HCT116 (cell line): ENCODE measurements around the gene CUBN. TPM values are rescaled to one million over a fixed set of nuclear protein-coding genes. Genes with fewer than 3 reads are reported as not detected.
A peak's percentile ranks its signal among the peaks of the same experiment; 100 is the strongest.

Experiments
- ATAC-seq: fragments of 200-7000 bp; cut with Tn5 transposase; 2 replicates; pipeline ENCODE4 v1.9.1; 2020; ENCODE audit warnings: mild to moderate bottlenecking, moderate library complexity
- BruUV-seq: library from RNA; stranded (reverse); fragments of 400-500 nt; replicated peaks from 2 replicates; lab custom pipeline; 2021; lab: Mats Ljungman, UMichigan
- CTCF ChIA-PET: fragments of 300-600 bp; sonication (Branson Sonifier 250); formaldehyde crosslinking; loops from one replicate; lab custom pipeline; 2021; ENCODE audit warnings: antibody characterized with exemption; lab: Charles Lee
- POLR2A ChIA-PET: fragments of 300-600, 350-600 bp; sonication (Branson Sonifier 250); formaldehyde crosslinking; loops from one replicate; lab custom pipeline; 2021; ENCODE audit warnings: antibody characterized with exemption; lab: Charles Lee
- RAD21 ChIA-PET, 2 experiments: fragments of 300-600 bp; sonication (Branson Sonifier 250); formaldehyde crosslinking; loops; one replicate each; lab custom pipeline; 2023; ENCODE audit warnings: low total read pairs in 2 of 2; ENCODE audit not compliant: uncharacterized antibody in 2 of 2, unreplicated experiment in 2 of 2, low non-redundant PET in 1 of 2; lab: Charles Lee
- DNase-seq: peaks from one replicate; pipeline ENCODE4 v3.0.0-alpha.2; 2010; ENCODE audit warnings: low read depth, low spot score
- H2AFZ ChIP-seq: fragments of 200-600 bp; shearing (Covaris generic), sonication (generic); 2 replicates; pipeline ENCODE4 v1.6.1; 2017; ENCODE audit warnings: low read depth, mixed run types, mixed read lengths, antibody characterized with exemption, low read length; ENCODE audit not compliant: poor library complexity, severe bottlenecking
- H3K27ac ChIP-seq: 2 replicates; pipeline ENCODE4 v1.5.1; 2012; ENCODE audit warnings: low read depth, low read length
- H3K27me3 ChIP-seq: fragments of 200-600 bp; sonication (generic); 2 replicates; pipeline ENCODE4 v1.6.1; 2016; ENCODE audit warnings: mixed run types, low read length, mixed read lengths; ENCODE audit not compliant: insufficient read depth
- H3K36me3 ChIP-seq, 2 experiments: fragments of 200-500 bp in 1 of 2; fragments of 200-600 bp in 1 of 2; sonication (Bioruptor generic) in 1 of 2; sonication (generic) in 1 of 2; 2 replicates each; pipeline versions ENCODE4 v1.5.1 to v1.6.1; 2014 to 2016; ENCODE audit warnings: low read length in 2 of 2, inconsistent platforms in 1 of 2, mixed read lengths in 1 of 2, mixed run types in 1 of 2; ENCODE audit not compliant: insufficient read depth in 2 of 2, control insufficient read depth in 1 of 2
- H3K4me1 ChIP-seq, 2 experiments: fragments of 200-600 bp in 1 of 2; sonication (generic) in 1 of 2; 2 replicates each; pipeline versions ENCODE4 v1.5.1 to v1.6.1; 2012 to 2017; ENCODE audit warnings: low read length in 2 of 2, inconsistent platforms in 1 of 2, mild to moderate bottlenecking in 1 of 2, mixed read lengths in 1 of 2, mixed run types in 1 of 2, moderate library complexity in 1 of 2; ENCODE audit not compliant: insufficient read depth in 2 of 2, control insufficient read depth in 1 of 2
- H3K4me2 ChIP-seq: fragments of 200-600 bp; sonication (generic); 2 replicates; pipeline ENCODE4 v1.6.1; 2017; ENCODE audit warnings: mixed run types, low read length, mixed read lengths
- H3K4me3 ChIP-seq, 2 experiments: fragments of 200-600 bp in 1 of 2; sonication (generic) in 1 of 2; replicated peaks in 1 of 2; 2 replicates each; pipeline ENCODE4 v1.5.1; 2011 to 2016; ENCODE audit warnings: low read length in 2 of 2, control low read depth in 1 of 2, low read depth in 1 of 2, mild to moderate bottlenecking in 1 of 2, mixed read lengths in 1 of 2, mixed run types in 1 of 2
- H3K79me2 ChIP-seq: fragments of 200-600 bp; sonication (generic); 2 replicates; pipeline ENCODE4 v1.6.1; 2017; ENCODE audit warnings: mild to moderate bottlenecking, mixed run types, low read length, moderate library complexity, mixed read lengths; ENCODE audit not compliant: insufficient read depth
- H3K9ac ChIP-seq: fragments of 200-600 bp; sonication (generic); 2 replicates; pipeline ENCODE4 v1.6.1; 2016; ENCODE audit warnings: low read length, mixed read lengths
- H3K9me2 ChIP-seq: fragments of 200-600 bp; sonication (generic), shearing (Covaris generic); 2 replicates; pipeline ENCODE4 v1.6.1; 2017; ENCODE audit warnings: mixed run types, mild to moderate bottlenecking, moderate library complexity; ENCODE audit not compliant: insufficient read depth
- H3K9me3 ChIP-seq, 2 experiments: fragments of 200-500 bp in 1 of 2; fragments of 200-600 bp in 1 of 2; sonication (Bioruptor generic) in 1 of 2; sonication (generic) in 1 of 2; 2 replicates each; pipeline ENCODE4 v1.6.1; 2014 to 2017; ENCODE audit warnings: low read length in 2 of 2, mixed read lengths in 2 of 2, inconsistent platforms in 1 of 2, low read depth in 1 of 2, mild to moderate bottlenecking in 1 of 2, mixed run types in 1 of 2, moderate library complexity in 1 of 2; ENCODE audit not compliant: control insufficient read depth in 1 of 2, insufficient read depth in 1 of 2
- H4K20me1 ChIP-seq: fragments of 200-600 bp; sonication (generic), shearing (Covaris generic); 2 replicates; pipeline ENCODE4 v1.6.1; 2017; ENCODE audit warnings: mixed run types, mild to moderate bottlenecking, moderate library complexity; ENCODE audit not compliant: insufficient read depth
- CBX3 ChIP-seq: IDR thresholded peaks from 2 replicates; pipeline ENCODE4 v1.6.1; 2012; ENCODE audit warnings: low read depth
- CEBPB ChIP-seq: IDR thresholded peaks from 2 replicates; pipeline ENCODE4 v1.6.1; 2012; ENCODE audit warnings: low read depth
- CTCF ChIP-seq, 3 experiments: fragments of 200-600 bp in 1 of 3; sonication (generic) in 1 of 3; IDR thresholded peaks in 2 of 3; conservative IDR thresholded peaks in 1 of 3; 2 replicates each; pipeline ENCODE4 v1.5.1; 2012 to 2017; ENCODE audit warnings: low read depth in 2 of 3, low read length in 2 of 3, antibody characterized with exemption in 1 of 3, borderline replicate concordance in 1 of 3, control low read depth in 1 of 3, mild to moderate bottlenecking in 1 of 3, mixed read lengths in 1 of 3, mixed run types in 1 of 3, moderate library complexity in 1 of 3; ENCODE audit not compliant: insufficient read depth in 1 of 3
- EGR1 ChIP-seq: IDR thresholded peaks from 2 replicates; pipeline ENCODE4 v1.6.1; 2012; ENCODE audit warnings: low read depth
- ELF1 ChIP-seq: IDR thresholded peaks from 2 replicates; pipeline ENCODE4 v1.6.1; 2012; ENCODE audit warnings: low read depth, borderline replicate concordance
- EZH2 ChIP-seq: fragments of 200-600 bp; sonication (generic); IDR thresholded peaks from 2 replicates; pipeline ENCODE4 v1.6.1; 2017; ENCODE audit warnings: antibody characterized with exemption, mixed run types
- FOSL1 ChIP-seq: IDR thresholded peaks from 2 replicates; pipeline ENCODE4 v1.6.1; 2012; ENCODE audit warnings: low read depth
- MAX ChIP-seq: IDR thresholded peaks from 2 replicates; pipeline ENCODE4 v1.6.1; 2012
- POLR2A ChIP-seq: IDR thresholded peaks from 2 replicates; pipeline ENCODE4 v1.7.0; 2011; ENCODE audit warnings: borderline replicate concordance; ENCODE audit not compliant: insufficient read depth, insufficient read length; ENCODE audit errors: extremely low read depth
- POLR2AphosphoS5 ChIP-seq: IDR thresholded peaks from 2 replicates; pipeline ENCODE4 v1.6.1; 2011; ENCODE audit warnings: mild to moderate bottlenecking, low read depth, low read length, moderate library complexity
- REST ChIP-seq: IDR thresholded peaks from 2 replicates; pipeline ENCODE4 v1.6.1; 2012; ENCODE audit warnings: low read depth
- SP1 ChIP-seq: IDR thresholded peaks from 2 replicates; pipeline ENCODE4 v1.6.1; 2012; ENCODE audit warnings: low read depth
- TCF7L2 ChIP-seq: IDR thresholded peaks from 2 replicates; pipeline ENCODE4 v1.7.0; 2011; ENCODE audit warnings: borderline replicate concordance, inconsistent platforms; ENCODE audit not compliant: insufficient read depth, insufficient read length; ENCODE audit errors: extremely low read depth
- ZBTB33 ChIP-seq: IDR thresholded peaks from 2 replicates; pipeline ENCODE4 v1.6.1; 2011; ENCODE audit warnings: mild to moderate bottlenecking, low read length, moderate library complexity; ENCODE audit not compliant: insufficient replicate concordance; ENCODE audit errors: extremely low read depth
- ZFX ChIP-seq: fragments of 450-650 bp; IDR thresholded peaks from 2 replicates; pipeline ENCODE4 v1.6.1; 2017
- ZNF274 ChIP-seq: fragments of 200-500 bp; sonication (Bioruptor generic); IDR thresholded peaks from 2 replicates; pipeline ENCODE4 v1.6.1; 2014; ENCODE audit warnings: mild to moderate bottlenecking, low read depth, low read length, inconsistent platforms
- intact Hi-C: fragments of 100-400 bp; cut with micrococcal nuclease; formaldehyde crosslinking; loops from 2 replicates; pipeline ENCODE4 v1.10.0; 2022
- total RNA-seq: library from RNA; stranded (reverse); gene quantifications from one replicate; pipeline ENCODE4 v1.2.1, GENCODE V29; 2021; ENCODE audit not compliant: unreplicated experiment

The CUBN gene
- total RNA-seq, 1 experiment from 2014 or later: 1.2 TPM

GRCh38 chr10:17115683-17116082 lies 13.9 kb downstream of the CUBN start:
- no TSS peak for BruUV-seq
- ChIA-PET RAD21 (no interaction called here), CTCF (no interaction called here), POLR2A (interaction anchor here (1.5 kb wide), 1 partner anchor 224 kb away, joined by 3 read pairs; no protein-coding TSS in a partner anchor)
- intact Hi-C loops: no loop called here
- no peaks in the 10 kb centered on the region for H3K79me2 ChIP-seq
- H3K9me2 ChIP-seq: no peaks in the 10 kb centered on the region
- peak overlapping the region; percentile 42; the same call in 1 of the 2 replicates for H3K27ac ChIP-seq
- no peak for TF ChIP-seq POLR2A
- no peak for TF ChIP-seq POLR2AphosphoS5
- TF ChIP-seq CBX3: no peak
- TF ChIP-seq EZH2: no peak
- TF ChIP-seq FOSL1: peak; percentile 35; the same call in 1 of the 2 replicates
- TF ChIP-seq REST: no peak
- TF ChIP-seq ELF1: no peak
- TF ChIP-seq ZBTB33: no peak
- TF ChIP-seq MAX: no peak
- no peak for TF ChIP-seq SP1
- no peak for TF ChIP-seq EGR1
- TF ChIP-seq TCF7L2: no peak
- TF ChIP-seq ZNF274: no peak
- TF ChIP-seq CTCF (IDR thresholded peaks at IDR 0.05 in 2 of 3, conservative IDR thresholded peaks at IDR 0.05 in 1 of 3; ENCODE audit: borderline replicate concordance in 1 of 3, insufficient read depth in 1 of 3, low read depth in 2 of 3, low read length in 2 of 3): peak in 1 of 3 experiments; percentile 13; a peak in 1 of 6 replicates
- TF ChIP-seq ZFX: no peak
- TF ChIP-seq CEBPB: no peak
- H3K36me3 ChIP-seq: no peaks in the 10 kb centered on the region
- H3K4me3 ChIP-seq: peak overlapping the region in 1 of 2 experiments; percentile 45; a peak in 2 of 4 replicates
- H4K20me1 ChIP-seq: no peaks in the 10 kb centered on the region
- H3K27me3 ChIP-seq: no peaks in the 10 kb centered on the region
- H3K9ac ChIP-seq: peak overlapping the region; percentile 19; the same call in 1 of the 2 replicates
- H3K4me2 ChIP-seq: peak overlapping the region; percentile 73
- peak; percentile 18 for DNase-seq
- peak; percentile 87 for ATAC-seq
- peaks cover 10 to 30% of the 10 kb centered on the region in 2 experiments for H3K4me1 ChIP-seq
- H2AFZ ChIP-seq: peak overlapping the region; percentile 96
- H3K9me3 ChIP-seq: no peaks in the 10 kb centered on the region
